SK-N-SH treated with all-trans-retinoic acid at 6 μM for 48 hours (cell line): Measurements from ENCODE around the gene LRRC4B.

Experiments
- GLIS3 ChIP-seq: fragments of 250-450 bp; sonication (Bioruptor Pico); IDR thresholded peaks from 2 replicates; pipeline ENCODE4 v1.5.0; 2020; ENCODE audit warnings: mild to moderate bottlenecking, moderate library complexity
- RARB ChIP-seq: fragments of 250-450 bp; sonication (Bioruptor Pico); IDR thresholded peaks from 2 replicates; pipeline ENCODE4 v1.8.0; 2021; ENCODE audit warnings: mild to moderate bottlenecking, moderate library complexity
- SNAI2 ChIP-seq: fragments of 250-450 bp; sonication (Bioruptor Pico); IDR thresholded peaks from 2 replicates; pipeline ENCODE4 v1.5.0; 2020; ENCODE audit warnings: mild to moderate bottlenecking, moderate library complexity
- ZNF565 ChIP-seq: fragments of 450-650 bp; formaldehyde crosslinking; conservative IDR thresholded peaks from 2 replicates; pipeline ENCODE4 v1.5.0; 2020; ENCODE audit warnings: low read depth, mild to moderate bottlenecking, moderate library complexity
- ZNF8 ChIP-seq: fragments of 450-650 bp; formaldehyde crosslinking; IDR thresholded peaks from 2 replicates; pipeline ENCODE4 v1.5.0; 2020; ENCODE audit warnings: mild to moderate bottlenecking, moderate library complexity
- TF ChIP-seq, protein P1 (sequence below): fragments of 250-450 bp; sonication (Bioruptor Pico); IDR thresholded peaks from 2 replicates; pipeline ENCODE4 v1.5.1; 2020; ENCODE audit warnings: low read depth, mild to moderate bottlenecking, moderate library complexity
- TF ChIP-seq, protein P2 (sequence below): fragments of 250-450 bp; sonication (Bioruptor Pico); IDR thresholded peaks from 2 replicates; pipeline ENCODE4 v1.8.0; 2021; ENCODE audit warnings: low read depth, mild to moderate bottlenecking, moderate library complexity, borderline replicate concordance

DNA sequence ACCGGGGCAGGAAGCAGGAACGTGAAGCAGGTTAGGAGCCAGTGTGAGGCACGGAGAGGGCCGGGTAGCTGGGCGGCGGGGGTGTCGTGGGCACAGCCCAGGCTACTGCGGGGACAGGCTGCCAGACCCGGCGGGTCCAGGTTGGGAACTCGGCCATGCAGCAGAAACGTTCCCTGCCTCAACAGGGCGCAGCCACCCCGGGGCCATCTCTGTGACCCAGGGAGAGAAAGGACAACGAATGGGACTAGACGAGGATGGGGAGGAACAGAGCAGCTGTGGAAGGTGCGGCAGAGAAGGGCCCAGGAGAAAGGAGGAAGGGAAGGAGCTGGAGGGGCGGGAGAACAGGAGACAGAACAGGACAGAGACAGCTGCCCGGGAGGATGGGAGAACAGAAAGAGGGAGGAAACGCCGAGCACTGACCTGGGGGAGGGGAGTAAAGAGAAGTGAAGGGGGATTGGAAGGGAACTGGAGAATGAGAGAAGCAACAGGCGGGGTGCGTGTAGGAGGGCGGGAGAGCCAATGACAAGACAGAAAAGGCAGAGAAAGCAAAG lies 78.7 kb downstream of the LRRC4B start:
- TF ChIP-seq SNAI2 (no peak), ZNF8 (CRISPR knock-in tag) (no peak), RARB (CRISPR knock-in tag) (no peak), ZNF565 (CRISPR knock-in tag) (no peak), GLIS3 (no peak)
- TF ChIP-seq, protein P1, sequence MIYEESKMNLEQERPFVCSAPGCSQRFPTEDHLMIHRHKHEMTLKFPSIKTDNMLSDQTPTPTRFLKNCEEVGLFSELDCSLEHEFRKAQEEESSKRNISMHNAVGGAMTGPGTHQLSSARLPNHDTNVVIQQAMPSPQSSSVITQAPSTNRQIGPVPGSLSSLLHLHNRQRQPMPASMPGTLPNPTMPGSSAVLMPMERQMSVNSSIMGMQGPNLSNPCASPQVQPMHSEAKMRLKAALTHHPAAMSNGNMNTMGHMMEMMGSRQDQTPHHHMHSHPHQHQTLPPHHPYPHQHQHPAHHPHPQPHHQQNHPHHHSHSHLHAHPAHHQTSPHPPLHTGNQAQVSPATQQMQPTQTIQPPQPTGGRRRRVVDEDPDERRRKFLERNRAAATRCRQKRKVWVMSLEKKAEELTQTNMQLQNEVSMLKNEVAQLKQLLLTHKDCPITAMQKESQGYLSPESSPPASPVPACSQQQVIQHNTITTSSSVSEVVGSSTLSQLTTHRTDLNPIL = no peak
- TF ChIP-seq, protein P2, sequence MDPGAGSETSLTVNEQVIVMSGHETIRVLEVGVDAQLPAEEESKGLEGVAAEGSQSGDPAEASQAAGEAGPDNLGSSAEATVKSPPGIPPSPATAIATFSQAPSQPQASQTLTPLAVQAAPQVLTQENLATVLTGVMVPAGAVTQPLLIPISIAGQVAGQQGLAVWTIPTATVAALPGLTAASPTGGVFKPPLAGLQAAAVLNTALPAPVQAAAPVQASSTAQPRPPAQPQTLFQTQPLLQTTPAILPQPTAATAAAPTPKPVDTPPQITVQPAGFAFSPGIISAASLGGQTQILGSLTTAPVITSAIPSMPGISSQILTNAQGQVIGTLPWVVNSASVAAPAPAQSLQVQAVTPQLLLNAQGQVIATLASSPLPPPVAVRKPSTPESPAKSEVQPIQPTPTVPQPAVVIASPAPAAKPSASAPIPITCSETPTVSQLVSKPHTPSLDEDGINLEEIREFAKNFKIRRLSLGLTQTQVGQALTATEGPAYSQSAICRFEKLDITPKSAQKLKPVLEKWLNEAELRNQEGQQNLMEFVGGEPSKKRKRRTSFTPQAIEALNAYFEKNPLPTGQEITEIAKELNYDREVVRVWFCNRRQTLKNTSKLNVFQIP (CRISPR knock-in tag) = no peak
